HG03378 (cell line): ENCODE data around the gene PSMD1.
"Not testable (repeated sequence)": the region's sequence is repeated elsewhere in the genome, so short reads cannot be mapped to it uniquely, and the experiment has no call there.

Experiments used
- ATAC-seq: cut with Tn5 transposase; IDR thresholded peaks from one replicate; pipeline ENCODE4 v1.9.1; 2021; ENCODE audit warnings: mild to moderate bottlenecking, moderate library complexity; ENCODE audit not compliant: unreplicated experiment

PSMD1 gene

GRCh38 chr2:231140808-231141207 is 84.1 kb downstream of the PSMD1 start:
- ATAC-seq = not testable (repeated sequence)

GRCh38 chr2:231144896-231145295 is 88.2 kb downstream of the PSMD1 start:
- no peak for ATAC-seq

GRCh38 chr2:231146665-231147064 is 90.0 kb downstream of the PSMD1 start:
- no peak for ATAC-seq

GRCh38 chr2:231152800-231153557 is 96.3 kb downstream of the PSMD1 start:
- no peak for ATAC-seq

- ATAC-seq = no peak
These were observed 102.6 kb downstream of the PSMD1 start for GRCh38 chr2:231159306-231159705.

GRCh38 chr2:231160701-231161100 is 104.0 kb downstream of the PSMD1 start:
- ATAC-seq = no peak

- no peak for ATAC-seq
These were observed 104.7 kb downstream of the PSMD1 start for GRCh38 chr2:231161252-231161839.

GRCh38 chr2:231161877-231162329 is 105.2 kb downstream of the PSMD1 start:
- no peak for ATAC-seq

GRCh38 chr2:231163011-231163410 is 106.3 kb downstream of the PSMD1 start:
- no peak for ATAC-seq

GRCh38 chr2:231163414-231164095 is 106.9 kb downstream of the PSMD1 start:
- ATAC-seq = no peak

- ATAC-seq = no peak
These were observed 111.2 kb downstream of the PSMD1 start for GRCh38 chr2:231167745-231168459.

GRCh38 chr2:231168460-231169139 is 111.9 kb downstream of the PSMD1 start:
- ATAC-seq = no peak

- ATAC-seq = no peak
These were observed 112.8 kb downstream of the PSMD1 start for GRCh38 chr2:231169488-231169887.

GRCh38 chr2:231170055-231170454 is 113.4 kb downstream of the PSMD1 start:
- no peak for ATAC-seq

- ATAC-seq = no peak
These were observed 115.4 kb downstream of the PSMD1 start for GRCh38 chr2:231172025-231172424.

- ATAC-seq = no peak
These were observed 117.6 kb downstream of the PSMD1 start for GRCh38 chr2:231174211-231174651.

GRCh38 chr2:231176066-231176465 is 119.4 kb downstream of the PSMD1 start:
- no peak for ATAC-seq

GRCh38 chr2:231177156-231178025 is 120.7 kb downstream of the PSMD1 start:
- no peak for ATAC-seq

GRCh38 chr2:231178805-231179204 is 122.1 kb downstream of the PSMD1 start:
- not testable (repeated sequence) for ATAC-seq
